ENCODE results near the gene TNFSF11.

TNFSF11 gene

GRCh38 chr13:42656161-42656560 is 82.2 kb downstream of the TNFSF11 start:
- DNase-seq, result no peak

DNA sequence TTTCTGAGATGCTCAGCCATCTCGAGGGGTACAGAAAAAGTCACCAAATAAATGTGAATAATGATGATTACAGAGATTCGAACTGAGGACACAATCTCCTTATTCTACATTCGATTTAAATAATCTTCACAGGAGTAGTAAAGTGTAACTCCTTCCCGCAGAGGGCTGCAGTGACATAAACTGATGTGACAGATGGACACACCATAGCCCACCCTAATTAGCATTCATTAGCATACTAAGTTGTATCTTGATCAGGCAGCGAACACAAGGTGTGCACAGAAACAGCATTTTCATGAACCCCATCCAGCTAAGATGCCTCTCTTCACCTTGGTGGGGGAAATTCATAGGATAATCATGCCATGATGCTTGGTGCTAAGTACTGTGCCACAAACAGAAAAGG is 83.0 kb downstream of the TNFSF11 start:
- DNase-seq, result no peak
